K562 (cell line): ENCODE data around the gene NEK1. TPM values are rescaled to one million over a fixed set of nuclear protein-coding genes. Genes with fewer than 3 reads are reported as not detected.

Source experiments
- ARID1B ChIP-seq: fragments of 450-650 bp; IDR thresholded peaks from 2 replicates; pipeline ENCODE4 v1.6.1; 2016; ENCODE audit warnings: antibody characterized with exemption, mild to moderate bottlenecking, inconsistent platforms
- BHLHE40 ChIP-seq: IDR thresholded peaks from 2 replicates; pipeline ENCODE4 v1.6.1; 2011; ENCODE audit warnings: low read length, improper control_type of control experiment
- C11orf30 ChIP-seq: fragments of 450-650 bp; IDR thresholded peaks from 2 replicates; pipeline ENCODE4 v1.6.1; 2016; ENCODE audit warnings: low read depth, mild to moderate bottlenecking
- CTBP1 ChIP-seq: fragments of 450-650 bp; IDR thresholded peaks from 2 replicates; pipeline ENCODE4 v1.6.1; 2016; ENCODE audit warnings: borderline replicate concordance
- DACH1 ChIP-seq: fragments of 450-650 bp; IDR thresholded peaks from 2 replicates; pipeline ENCODE4 v1.6.1; 2018; ENCODE audit not compliant: partially characterized antibody
- ETV6 ChIP-seq, 3 experiments: fragments of 150-350 bp in 1 of 3; sonication (generic) in 1 of 3; formaldehyde crosslinking in 1 of 3; IDR thresholded peaks; 2 replicates each; pipeline versions ENCODE4 v1.6.1 to v1.8.0; 2014 to 2022; ENCODE audit warnings: borderline replicate concordance in 2 of 3, low read depth in 2 of 3, antibody characterized with exemption in 1 of 3, low read length in 1 of 3, mild to moderate bottlenecking in 1 of 3, missing genetic modification reagents in 1 of 3
- FOXJ2 ChIP-seq: fragments of 200-800 bp; sonication (Bioruptor generic); IDR thresholded peaks from 2 replicates; pipeline ENCODE4 v1.6.1; 2016; ENCODE audit warnings: missing genetic modification characterization, missing compliant biosample characterization
- HMG20A ChIP-seq: fragments of 450-650 bp; formaldehyde crosslinking; conservative IDR thresholded peaks from 2 replicates; pipeline ENCODE4 v1.4.0; 2020; ENCODE audit warnings: mild to moderate bottlenecking, mixed read lengths
- HNRNPUL1 ChIP-seq: fragments of 200-400 bp; formaldehyde crosslinking; IDR thresholded peaks from 2 replicates; pipeline ENCODE4 v1.6.1; 2017; ENCODE audit warnings: low read length
- ILK ChIP-seq: fragments of 450-650 bp; IDR thresholded peaks from 2 replicates; pipeline ENCODE4 v1.6.1; 2016; ENCODE audit warnings: missing genetic modification characterization, low read depth, mild to moderate bottlenecking, missing compliant biosample characterization, moderate library complexity, borderline replicate concordance
- KLF10 ChIP-seq: fragments of 250-450 bp; sonication (Bioruptor Pico); IDR thresholded peaks from 2 replicates; pipeline ENCODE4 v1.6.1; 2021; ENCODE audit warnings: matching md5 sums
- NCOA1 ChIP-seq: fragments of 450-650 bp; IDR thresholded peaks from 2 replicates; pipeline ENCODE4 v1.6.1; 2016; ENCODE audit warnings: low read depth
- NFE2 ChIP-seq: IDR thresholded peaks from 2 replicates; pipeline ENCODE4 v1.6.1; 2014; ENCODE audit warnings: antibody characterized with exemption, low read depth
- NFYB ChIP-seq: IDR thresholded peaks from 2 replicates; pipeline ENCODE4 v1.6.1; 2011; ENCODE audit warnings: mild to moderate bottlenecking, moderate library complexity; ENCODE audit not compliant: insufficient read length; ENCODE audit errors: extremely low read depth
- NR1H2 ChIP-seq: sonication (generic); formaldehyde crosslinking; IDR thresholded peaks from 2 replicates; pipeline ENCODE4 v1.4.0; 2020; ENCODE audit warnings: mild to moderate bottlenecking, missing genetic modification reagents
- SMARCA4 ChIP-seq: fragments of 450-650 bp; IDR thresholded peaks from 2 replicates; pipeline ENCODE4 v1.6.1; 2016
- SMARCC2 ChIP-seq: fragments of 450-650 bp; IDR thresholded peaks from 2 replicates; pipeline ENCODE4 v1.6.1; 2017; ENCODE audit warnings: antibody characterized with exemption, moderate library complexity, mild to moderate bottlenecking, low read depth
- SP1 ChIP-seq: sonication (generic); formaldehyde crosslinking; IDR thresholded peaks from 2 replicates; pipeline ENCODE4 v1.8.1; 2022; ENCODE audit warnings: mild to moderate bottlenecking, missing genetic modification reagents
- TCF7 ChIP-seq: sonication (generic); IDR thresholded peaks from 2 replicates; pipeline ENCODE4 v1.6.1; 2016; ENCODE audit warnings: antibody characterized with exemption, borderline replicate concordance
- TOE1 ChIP-seq, 2 experiments: fragments of 450-650 bp in 1 of 2; sonication (generic) in 1 of 2; formaldehyde crosslinking in 1 of 2; IDR thresholded peaks; 2 replicates each; pipeline versions ENCODE4 v1.7.1 to v1.8.0; 2016 to 2022; ENCODE audit warnings: borderline replicate concordance in 2 of 2, mild to moderate bottlenecking in 2 of 2, antibody characterized with exemption in 1 of 2, inconsistent platforms in 1 of 2, low read depth in 1 of 2, missing genetic modification reagents in 1 of 2, moderate library complexity in 1 of 2
- ZNF224 ChIP-seq: sonication (generic); formaldehyde crosslinking; IDR thresholded peaks from 2 replicates; pipeline ENCODE4 v1.8.0; 2022; ENCODE audit warnings: mild to moderate bottlenecking, missing genetic modification reagents
- ZNF589 ChIP-seq: fragments of 200-800 bp; sonication (Bioruptor generic); IDR thresholded peaks from 2 replicates; pipeline ENCODE4 v1.6.1; 2016; ENCODE audit warnings: low read depth, missing genetic modification characterization, missing compliant biosample characterization
- ZNF778 ChIP-seq: fragments of 450-650 bp; formaldehyde crosslinking; IDR thresholded peaks from 2 replicates; pipeline ENCODE4 v1.4.0; 2020; ENCODE audit warnings: mild to moderate bottlenecking, moderate library complexity
- polyA plus RNA-seq, 8 experiments: library from polyadenylated mRNA; depleted of rRNA in 4 of 8; stranded (reverse) in 5 of 8; unstranded in 3 of 8; fragments of >200 nt; fragmentation: Nextera tagmentation in 2 of 8; fragmentation: Illumina TruSeq in 1 of 8; extraction: Ambion mirVana in 2 of 8; extraction: Trizol in 1 of 8; gene quantifications; 2 replicates each; pipeline versions ENCODE4 v1.2.1 to v1.2.3, GENCODE V29; 2011 to 2014; ENCODE audit warnings: inconsistent platforms in 1 of 8, missing spikeins in 1 of 8
- total RNA-seq, 7 experiments: library from RNA; depleted of rRNA in 6 of 7; stranded (reverse); fragments of >200 nt in 6 of 7; fragmentation: Illumina TruSeq in 2 of 7; extraction: Trizol in 2 of 7; gene quantifications; 2 replicates each; pipeline versions ENCODE4 v1.2.1 to v1.2.3, GENCODE V29; 2011 to 2021; ENCODE audit warnings: low replicate concordance in 1 of 7
- TF ChIP-seq, protein P1 (sequence below): fragments of 250-450 bp; sonication (Bioruptor Pico); IDR thresholded peaks from 2 replicates; pipeline ENCODE4 v1.5.0; 2021
- TF ChIP-seq, protein P2 (sequence below), 2 experiments: fragments of 450-650 bp in 1 of 2; sonication (generic) in 1 of 2; formaldehyde crosslinking in 1 of 2; IDR thresholded peaks in 1 of 2; conservative IDR thresholded peaks in 1 of 2; 2 replicates each; pipeline versions ENCODE4 v1.6.1 to v1.8.1; 2016 to 2023; ENCODE audit warnings: mild to moderate bottlenecking in 2 of 2, moderate library complexity in 2 of 2, inconsistent platforms in 1 of 2, missing genetic modification reagents in 1 of 2

NEK1 gene
- total and polyA plus RNA-seq, 9 of the 15 experiments (the other 6 are each of a cell fraction or from before 2014, with no cell fraction given), result 6.2 to 15.7 (median 10.3) TPM

DNA sequence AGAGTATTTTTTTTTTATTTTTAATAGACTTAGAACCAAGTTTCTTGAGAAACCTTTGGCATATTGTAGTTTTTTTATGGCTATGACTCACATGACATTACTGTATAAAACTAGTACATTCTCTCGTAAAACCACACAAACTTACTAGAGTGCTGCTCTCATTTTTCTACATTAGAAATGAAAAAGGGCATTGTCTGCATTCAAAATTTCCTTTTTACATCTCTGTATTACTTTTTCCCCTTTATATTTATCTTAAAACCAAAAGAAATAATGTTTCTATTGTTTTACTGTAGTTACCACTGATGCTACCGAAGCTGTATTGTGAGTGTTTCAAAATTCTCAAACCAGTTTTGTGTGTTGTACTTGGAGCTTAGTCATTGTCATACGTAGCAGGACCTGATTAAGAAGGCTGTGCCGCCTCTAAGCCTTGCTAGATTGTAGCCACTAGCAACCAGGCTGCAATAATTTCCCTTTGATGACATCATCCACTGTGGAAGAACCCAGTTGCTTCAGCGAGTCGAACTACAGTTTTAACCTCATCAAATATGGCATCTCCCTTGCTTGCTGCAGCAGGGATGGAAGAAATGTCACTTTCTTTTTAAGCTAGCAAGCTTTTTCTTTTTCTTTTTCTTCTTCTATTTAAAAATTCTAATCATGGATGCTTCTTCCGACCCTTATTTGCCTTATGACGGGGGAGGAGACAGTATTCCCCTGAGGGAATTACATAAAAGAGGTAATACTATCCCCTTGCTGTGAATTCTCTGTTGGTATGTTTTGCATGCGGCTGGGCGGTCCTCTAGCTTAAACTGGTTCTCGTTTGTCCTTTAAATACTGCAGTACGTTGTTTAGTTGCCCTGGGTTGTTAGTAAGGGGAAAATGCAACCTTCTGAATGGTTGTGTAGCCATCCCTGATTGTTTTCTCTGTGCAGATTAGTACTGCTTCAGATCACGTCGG, 47.6 kb upstream of the NEK1 start (continued):
- no peak for TF ChIP-seq NFYB
- TF ChIP-seq, protein P1, sequence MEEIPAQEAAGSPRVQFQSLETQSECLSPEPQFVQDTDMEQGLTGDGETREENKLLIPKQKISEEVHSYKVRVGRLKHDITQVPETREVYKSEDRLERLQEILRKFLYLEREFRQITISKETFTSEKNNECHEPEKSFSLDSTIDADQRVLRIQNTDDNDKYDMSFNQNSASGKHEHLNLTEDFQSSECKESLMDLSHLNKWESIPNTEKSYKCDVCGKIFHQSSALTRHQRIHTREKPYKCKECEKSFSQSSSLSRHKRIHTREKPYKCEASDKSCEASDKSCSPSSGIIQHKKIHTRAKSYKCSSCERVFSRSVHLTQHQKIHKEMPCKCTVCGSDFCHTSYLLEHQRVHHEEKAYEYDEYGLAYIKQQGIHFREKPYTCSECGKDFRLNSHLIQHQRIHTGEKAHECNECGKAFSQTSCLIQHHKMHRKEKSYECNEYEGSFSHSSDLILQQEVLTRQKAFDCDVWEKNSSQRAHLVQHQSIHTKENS (CRISPR knock-in tag), result no peak
- no peak for TF ChIP-seq ILK (tag)
- TF ChIP-seq C11orf30, result peak; percentile 92
- peak; percentile 54; the same call in 1 of the 2 replicates for TF ChIP-seq NCOA1
- no peak for TF ChIP-seq HNRNPUL1
- peak; percentile 54; the same call in 1 of the 2 replicates for TF ChIP-seq TCF7
- TF ChIP-seq ZNF589, result peak; percentile 93
- peak; percentile 17; the same call in 1 of the 2 replicates for TF ChIP-seq SMARCC2
- TF ChIP-seq DACH1, result peak; percentile 39
- no peak for TF ChIP-seq ZNF778 (CRISPR knock-in tag)
- TF ChIP-seq BHLHE40, result peak; percentile 61; the same call in 1 of the 2 replicates
- TF ChIP-seq, protein P2, sequence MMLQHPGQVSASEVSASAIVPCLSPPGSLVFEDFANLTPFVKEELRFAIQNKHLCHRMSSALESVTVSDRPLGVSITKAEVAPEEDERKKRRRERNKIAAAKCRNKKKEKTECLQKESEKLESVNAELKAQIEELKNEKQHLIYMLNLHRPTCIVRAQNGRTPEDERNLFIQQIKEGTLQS (IDR thresholded peaks at IDR 0.05), result peak; percentile 100
- TF ChIP-seq, protein P2 (CRISPR knock-in tag; conservative IDR thresholded peaks at IDR 0.05), result peak; percentile 96
- no peak for TF ChIP-seq TOE1 (IDR thresholded peaks at IDR 0.05; ENCODE audit: borderline replicate concordance)
- no peak for TF ChIP-seq TOE1 (CRISPR knock-in tag; IDR thresholded peaks at IDR 0.05; ENCODE audit: borderline replicate concordance, low read depth)
- TF ChIP-seq KLF10 (CRISPR knock-in tag), result no peak
- TF ChIP-seq ETV6 (IDR thresholded peaks at IDR 0.05; ENCODE audit: borderline replicate concordance in 1 of 2, low read depth in 2 of 2, low read length in 1 of 2), result no peak
- TF ChIP-seq ETV6 (CRISPR knock-in tag; IDR thresholded peaks at IDR 0.05; ENCODE audit: borderline replicate concordance), result no peak
- TF ChIP-seq ZNF224 (CRISPR knock-in tag), result no peak
- TF ChIP-seq SMARCA4, result peak; percentile 74
- TF ChIP-seq SP1 (CRISPR knock-in tag), result peak; percentile 44
- TF ChIP-seq HMG20A (CRISPR knock-in tag), result no peak
- TF ChIP-seq NR1H2 (CRISPR knock-in tag), result no peak
- TF ChIP-seq ARID1B, result peak; percentile 80
- peak; percentile 96 for TF ChIP-seq FOXJ2 (tag)
- 0 out of 2 replicates have a peak, but pooled peaks have one; percentile 39 for TF ChIP-seq CTBP1
- peak; percentile 96 for TF ChIP-seq NFE2
